CD14-positive monocyte (primary cell): ENCODE data around the gene SV2B. TPM values are rescaled to one million over a fixed set of nuclear protein-coding genes. Genes with fewer than 3 reads are reported as not detected.

Experiments used
- DNase-seq, 3 donors: peaks; one replicate each; pipeline ENCODE4 v3.0.0-alpha.2; 2011 to 2022
- H2AFZ ChIP-seq: 2 replicates; pipeline ENCODE4 v1.6.0; 2012; ENCODE audit warnings: mild to moderate bottlenecking, low read depth, low read length, inconsistent platforms; ENCODE audit not compliant: insufficient read depth, poor library complexity, severe bottlenecking
- H3K27ac ChIP-seq, 2 donors: 1 replicate in 1 of 2; 2 replicates in 1 of 2; pipeline ENCODE4 v1.5.1; 2012 to 2013; ENCODE audit warnings: low read length in 2 of 2, control low read depth in 1 of 2, inconsistent platforms in 1 of 2, low read depth in 1 of 2, mild to moderate bottlenecking in 1 of 2
- H3K27me3 ChIP-seq, 2 donors: one replicate each; pipeline versions ENCODE4 v1.6.0 to v1.6.1; 2011 to 2013; ENCODE audit warnings: low read length in 2 of 2; ENCODE audit not compliant: control insufficient read depth in 2 of 2, insufficient read depth in 2 of 2
- H3K36me3 ChIP-seq, 2 donors: replicated peaks in 1 of 2; 1 replicate in 1 of 2; 2 replicates in 1 of 2; pipeline versions ENCODE4 v1.5.1 to v1.6.1; 2012 to 2013; ENCODE audit warnings: low read length in 2 of 2, control low read depth in 1 of 2, inconsistent platforms in 1 of 2, mild to moderate bottlenecking in 1 of 2; ENCODE audit not compliant: insufficient read depth in 2 of 2, control insufficient read depth in 1 of 2
- H3K4me1 ChIP-seq, 2 donors: 1 replicate in 1 of 2; 2 replicates in 1 of 2; pipeline versions ENCODE4 v1.5.1 to v1.6.1; 2012 to 2013; ENCODE audit warnings: low read length in 2 of 2, control low read depth in 1 of 2, inconsistent platforms in 1 of 2, mild to moderate bottlenecking in 1 of 2, moderate library complexity in 1 of 2; ENCODE audit not compliant: insufficient read depth in 2 of 2, control insufficient read depth in 1 of 2
- H3K4me2 ChIP-seq: replicated peaks from 2 replicates; pipeline ENCODE3; 2012; ENCODE audit warnings: low read length, moderate library complexity, mild to moderate bottlenecking; ENCODE audit not compliant: poor library complexity, severe bottlenecking; ENCODE audit errors: extremely low read depth
- H3K4me3 ChIP-seq, 3 experiments: fragments of 200-600 bp in 1 of 3; sonication (generic) in 1 of 3; replicated peaks in 1 of 3; 1 replicate in 2 of 3; 2 replicates in 1 of 3; pipeline ENCODE4 v1.5.1; 2011 to 2013; ENCODE audit warnings: low read length in 3 of 3, mild to moderate bottlenecking in 3 of 3, control low read depth in 2 of 3, low read depth in 2 of 3, inconsistent platforms in 1 of 3, moderate library complexity in 1 of 3
- H3K79me2 ChIP-seq: 2 replicates; pipeline ENCODE4 v1.6.0; 2012; ENCODE audit warnings: mild to moderate bottlenecking, control low read depth, inconsistent platforms, low read length, moderate library complexity; ENCODE audit not compliant: insufficient read depth
- H3K9ac ChIP-seq: 2 replicates; pipeline ENCODE4 v1.6.0; 2017; ENCODE audit warnings: low read length, mild to moderate bottlenecking; ENCODE audit not compliant: insufficient read depth, poor library complexity, severe bottlenecking
- H3K9me3 ChIP-seq, 2 donors: replicated peaks in 1 of 2; 1 replicate in 1 of 2; 2 replicates in 1 of 2; pipeline versions ENCODE4 v1.5.1 to v1.6.1; 2012 to 2013; ENCODE audit warnings: low read length in 2 of 2, control low read depth in 1 of 2; ENCODE audit not compliant: control insufficient read depth in 1 of 2, insufficient read depth in 1 of 2
- H4K20me1 ChIP-seq: 2 replicates; pipeline ENCODE4 v1.6.0; 2012; ENCODE audit warnings: mild to moderate bottlenecking, low read length, control low read depth, moderate library complexity; ENCODE audit not compliant: insufficient read depth
- H3K27ac Mint-ChIP-seq, 7 donors: one replicate each; pipeline ENCODE4 v1.8.0; 2020; ENCODE audit warnings: mild to moderate bottlenecking in 7 of 7, mixed read lengths in 7 of 7, moderate library complexity in 6 of 7, inconsistent platforms in 2 of 7
- H3K27me3 Mint-ChIP-seq, 3 donors: one replicate each; pipeline ENCODE4 v1.8.0; 2021 to 2022; ENCODE audit warnings: low read depth in 3 of 3, mild to moderate bottlenecking in 3 of 3, mixed read lengths in 3 of 3, moderate library complexity in 3 of 3, inconsistent platforms in 1 of 3
- H3K36me3 Mint-ChIP-seq, 2 donors: one replicate each; pipeline ENCODE4 v1.8.0; 2020; ENCODE audit warnings: mixed read lengths in 2 of 2, inconsistent platforms in 1 of 2, mild to moderate bottlenecking in 1 of 2
- H3K4me1 Mint-ChIP-seq: one replicate; pipeline ENCODE4 v1.8.0; 2020; ENCODE audit warnings: mild to moderate bottlenecking, mixed read lengths
- H3K4me3 Mint-ChIP-seq, 2 donors: one replicate each; pipeline ENCODE4 v1.8.0; 2020; ENCODE audit warnings: mild to moderate bottlenecking in 2 of 2, mixed read lengths in 2 of 2, moderate library complexity in 1 of 2
- H3K9me3 Mint-ChIP-seq, 7 donors: one replicate each; pipeline ENCODE4 v1.8.0; 2020 to 2022; ENCODE audit warnings: mixed read lengths in 7 of 7, mild to moderate bottlenecking in 6 of 7, moderate library complexity in 6 of 7, inconsistent platforms in 2 of 7
- WGBS: methylation state at CpG from one replicate; pipeline ENCODE4 v1.1.5; 2013; ENCODE audit warnings: missing lambda C conversion rate; ENCODE audit not compliant: insufficient coverage; 5-methylcytosine and 5-hydroxymethylcytosine counted together
- intact Hi-C, 2 donors: fragments of 100-400 bp; cut with micrococcal nuclease; formaldehyde crosslinking; loops; one replicate each; pipeline versions ENCODE4 v1.15.0 to v1.15.1; 2023
- polyA plus RNA-seq, 3 donors: library from polyadenylated mRNA; depleted of rRNA in 1 of 3; unstranded in 2 of 3; stranded (reverse) in 1 of 3; fragments of 300-500 nt in 2 of 3; fragments of >200 nt in 1 of 3; fragmentation: Illumina TruSeq in 2 of 3; gene quantifications; 1 replicate in 2 of 3; 2 replicates in 1 of 3; pipeline ENCODE4 v1.2.3, GENCODE V29; 2012 to 2021
- TF ChIP-seq, protein P1 (sequence below): fragments of 200-600 bp; IDR thresholded peaks from one replicate; pipeline ENCODE4 v1.8.0; 2022; ENCODE audit warnings: antibody characterized with exemption, mild to moderate bottlenecking

Gene SV2B
- polyA plus RNA-seq, 3 donors = not detected

DNA sequence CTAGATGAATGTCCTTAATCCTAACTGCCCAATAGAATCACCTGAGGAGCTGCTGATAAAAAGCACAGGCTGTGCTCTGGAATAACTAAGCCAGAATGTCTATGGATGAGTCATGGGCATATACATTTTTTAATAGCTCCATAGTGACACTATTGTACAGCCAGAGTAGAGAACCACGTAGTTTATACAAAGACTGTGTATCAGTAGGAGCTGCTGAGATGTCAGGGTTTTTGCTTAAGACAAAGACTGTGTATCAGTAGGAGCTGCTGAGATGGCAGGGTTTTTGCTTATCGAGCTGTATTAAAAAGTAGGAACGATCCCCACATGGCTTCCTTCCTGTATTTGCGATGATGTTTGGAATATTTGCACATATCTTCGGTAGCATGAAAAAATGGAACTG, 137.4 kb downstream of the SV2B start:
- 19% methylated on average over 4 of the region's 5 CpGs for WGBS
- Histone ChIP-seq H3K27ac (no peak overlapping the region), H3K9me3 (no peaks in the 10 kb centered on the region), H3K9ac (no peak overlapping the region), H3K4me3 (no peak overlapping the region), H2AFZ (no peak overlapping the region), H3K79me2 (no peaks in the 10 kb centered on the region), H3K27me3 (peaks cover 14 to 32% of the 10 kb centered on the region in 2 donors), H3K36me3 (no peaks in the 10 kb centered on the region), H4K20me1 (no peaks in the 10 kb centered on the region), H3K4me2 (no peak overlapping the region), H3K4me1 (peaks cover 0 to 4% of the 10 kb centered on the region in 2 donors)
- DNase-seq = no peak
- intact Hi-C loops = no loop called here
- peaks cover 4 to 16% (median 12%) of the 10 kb centered on the region in 3 donors for H3K27me3 Mint-ChIP-seq
- no peaks in the 10 kb centered on the region for H3K36me3 Mint-ChIP-seq
- TF ChIP-seq, protein P1, sequence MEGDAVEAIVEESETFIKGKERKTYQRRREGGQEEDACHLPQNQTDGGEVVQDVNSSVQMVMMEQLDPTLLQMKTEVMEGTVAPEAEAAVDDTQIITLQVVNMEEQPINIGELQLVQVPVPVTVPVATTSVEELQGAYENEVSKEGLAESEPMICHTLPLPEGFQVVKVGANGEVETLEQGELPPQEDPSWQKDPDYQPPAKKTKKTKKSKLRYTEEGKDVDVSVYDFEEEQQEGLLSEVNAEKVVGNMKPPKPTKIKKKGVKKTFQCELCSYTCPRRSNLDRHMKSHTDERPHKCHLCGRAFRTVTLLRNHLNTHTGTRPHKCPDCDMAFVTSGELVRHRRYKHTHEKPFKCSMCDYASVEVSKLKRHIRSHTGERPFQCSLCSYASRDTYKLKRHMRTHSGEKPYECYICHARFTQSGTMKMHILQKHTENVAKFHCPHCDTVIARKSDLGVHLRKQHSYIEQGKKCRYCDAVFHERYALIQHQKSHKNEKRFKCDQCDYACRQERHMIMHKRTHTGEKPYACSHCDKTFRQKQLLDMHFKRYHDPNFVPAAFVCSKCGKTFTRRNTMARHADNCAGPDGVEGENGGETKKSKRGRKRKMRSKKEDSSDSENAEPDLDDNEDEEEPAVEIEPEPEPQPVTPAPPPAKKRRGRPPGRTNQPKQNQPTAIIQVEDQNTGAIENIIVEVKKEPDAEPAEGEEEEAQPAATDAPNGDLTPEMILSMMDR = no peak
- H3K4me1 Mint-ChIP-seq = peaks cover 11% of the 10 kb centered on the region
- no peak overlapping the region for H3K27ac Mint-ChIP-seq
- H3K9me3 Mint-ChIP-seq = no peaks in the 10 kb centered on the region
- H3K4me3 Mint-ChIP-seq = no peak overlapping the region

- no peaks in the 10 kb centered on the region for H3K79me2 ChIP-seq
- Mint-ChIP-seq H3K27ac (peak overlapping the region in 1 of 7 donors; percentile 21), H3K27me3 (peaks cover 4 to 16% (median 12%) of the 10 kb centered on the region in 3 donors), H3K4me1 (peaks cover 20% of the 10 kb centered on the region), H3K9me3 (no peaks in the 10 kb centered on the region), H3K36me3 (no peaks in the 10 kb centered on the region), H3K4me3 (peak overlapping the region in 1 of 2 donors; percentile 28)
- intact Hi-C loops = no loop called here
- H3K27ac ChIP-seq = no peak overlapping the region
- H2AFZ ChIP-seq = no peak overlapping the region
- H3K27me3 ChIP-seq = peaks cover 14 to 35% of the 10 kb centered on the region in 2 donors
- H3K4me3 ChIP-seq = no peak overlapping the region
- no peak overlapping the region for H3K4me2 ChIP-seq
- WGBS = 33% methylated on average over 3 of the region's 10 CpGs
- TF ChIP-seq, protein P1 = no peak
- peaks cover 9 to 14% of the 10 kb centered on the region in 2 donors for H3K4me1 ChIP-seq
- no peaks in the 10 kb centered on the region for H4K20me1 ChIP-seq
- H3K9ac ChIP-seq = no peak overlapping the region
- DNase-seq = peak in 1 of 3 donors; percentile 24
- H3K36me3 ChIP-seq = no peaks in the 10 kb centered on the region
- H3K9me3 ChIP-seq = no peaks in the 10 kb centered on the region
Observed at GRCh38 chr15:91238644-91239425, 138.8 kb downstream of the SV2B start.
